SK-N-MC (cell line): Measurements from ENCODE around the gene SLC34A2.

Experiments
- EZH2 ChIP-seq: fragments of 200-600 bp; sonication (generic); IDR thresholded peaks from one replicate; pipeline ENCODE4 v1.6.1; 2017; ENCODE audit warnings: antibody characterized with exemption
- POLR2AphosphoS5 ChIP-seq: IDR thresholded peaks from 2 replicates; pipeline ENCODE4 v1.6.1; 2012; ENCODE audit warnings: mild to moderate bottlenecking, low read depth, low read length, borderline replicate concordance

- TF ChIP-seq EZH2: no peak
- no peak for TF ChIP-seq POLR2AphosphoS5
Observed at GRCh38 chr4:25662306-25662705, 6.7 kb downstream of the SLC34A2 start.
